ENCODE data around the gene SPRYD3. TPM values are rescaled to one million over a fixed set of nuclear protein-coding genes. Genes with fewer than 3 reads are reported as not detected.
A peak's percentile ranks its signal among the peaks of the same experiment; 100 is the strongest.

SPRYD3 gene
- total and polyA plus RNA-seq, 2 of the 4 experiments (the other 2 are of a cell fraction): 25.6 to 27.8 TPM

DNA sequence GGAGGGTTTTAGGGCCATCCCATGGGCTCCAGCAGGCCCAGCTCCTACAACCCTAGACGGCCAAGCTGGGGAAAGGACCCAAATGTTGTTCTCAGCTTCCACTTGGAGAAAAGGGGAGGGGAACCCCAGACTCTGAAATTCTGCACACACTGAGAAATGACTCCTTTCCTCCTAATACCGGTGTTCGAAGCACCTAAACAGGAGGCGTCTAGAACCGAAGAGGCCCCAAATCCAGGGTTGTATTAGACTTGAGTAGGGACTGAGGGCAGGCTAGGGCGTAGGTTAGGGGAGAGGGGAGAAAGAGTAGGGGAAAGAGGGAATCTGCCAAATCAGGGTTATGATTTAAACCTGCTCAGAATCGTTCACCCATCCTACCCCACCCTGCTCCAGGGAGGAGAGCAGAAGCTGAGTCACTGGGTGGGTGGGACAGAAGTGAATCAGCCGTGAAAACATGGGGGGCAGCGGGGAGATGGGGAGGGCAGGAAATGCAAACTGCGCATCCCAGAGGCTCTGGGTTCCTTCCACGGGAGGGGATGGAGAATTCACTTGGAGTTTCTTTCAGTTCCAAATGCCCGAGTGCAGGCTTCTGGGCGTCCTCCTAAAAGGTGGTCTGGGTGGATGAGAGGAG, 19.3 kb upstream of the SPRYD3 start:
- in situ Hi-C loops (cut with MboI; ENCODE audit: low sequenced_read_pairs) (no loop called here), dilution Hi-C loops (cut with HindIII; ENCODE audit: low sequenced_read_pairs, unreplicated experiment) (no loop called here), intact Hi-C loops (cut with micrococcal nuclease) (loop anchor here (2.0 kb wide), 1 partner anchor 82 kb away; the partner anchor contains the start of genes CSAD and ZNF740)
- peak overlapping the region; percentile 95 for H2BK120ac ChIP-seq (ENCODE audit: low read depth, low read length)
- H2AK9ac ChIP-seq (replicated peaks; ENCODE audit: low read depth, low read length, poor library complexity): peak overlapping the region; percentile 100
- H3K18ac ChIP-seq (ENCODE audit: low read depth, low read length): peak overlapping the region; percentile 89
- peak overlapping the region; percentile 98 for H3K56ac ChIP-seq (ENCODE audit: extremely low read depth, insufficient read depth, low read length)
- H4K8ac ChIP-seq (ENCODE audit: low read depth in 2 of 2, low read length in 2 of 2): peak overlapping the region; percentile 84 to 96
- H3K9me1 ChIP-seq (ENCODE audit: insufficient read depth, low read length): peaks cover 28% of the 10 kb centered on the region
- peaks cover 0 to 38% of the 10 kb centered on the region in 2 experiments; a peak in 3 of 4 replicates for H3K79me1 ChIP-seq (ENCODE audit: low read depth in 1 of 2, low read length in 2 of 2)
- ATAC-seq (ENCODE audit: low read depth): peak; percentile 56
- peak overlapping the region; percentile 96 for H2BK5ac ChIP-seq (ENCODE audit: low read depth, low read length, poor library complexity, severe bottlenecking)
- ChIA-PET POLR2A (ENCODE audit: unreplicated experiment) (interaction anchor here (0.5 to 0.9 kb wide), 3 partner anchors 19 to 33 kb away, joined by 3 read pairs; partner anchors contain the start of gene SPRYD3), CTCF (interaction anchor here (0.8 to 3.9 kb wide), 10 partner anchors 10 to 61 kb away, joined by 3 to 39 read pairs (median 4); partner anchors contain the start of gene SPRYD3)
- TF ChIP-seq POLR2A (IDR thresholded peaks at IDR 0.05; ENCODE audit: low read depth, low read length) (no peak), NFE2L2 (IDR thresholded peaks at IDR 0.05; ENCODE audit: low read depth, low read length) (peak; percentile 51; the same call in 1 of the 2 replicates), FOS (IDR thresholded peaks at IDR 0.05; ENCODE audit: low read depth, low read length) (peak; percentile 74), BHLHE40 (IDR thresholded peaks at IDR 0.05; ENCODE audit: low read depth, low read length) (no peak), MAZ (IDR thresholded peaks at IDR 0.05; ENCODE audit: borderline replicate concordance, low read depth, low read length) (peak; percentile 76), MXI1 (IDR thresholded peaks at IDR 0.05; ENCODE audit: borderline replicate concordance, low read depth, low read length) (no peak)
- TF ChIP-seq, protein P1, sequence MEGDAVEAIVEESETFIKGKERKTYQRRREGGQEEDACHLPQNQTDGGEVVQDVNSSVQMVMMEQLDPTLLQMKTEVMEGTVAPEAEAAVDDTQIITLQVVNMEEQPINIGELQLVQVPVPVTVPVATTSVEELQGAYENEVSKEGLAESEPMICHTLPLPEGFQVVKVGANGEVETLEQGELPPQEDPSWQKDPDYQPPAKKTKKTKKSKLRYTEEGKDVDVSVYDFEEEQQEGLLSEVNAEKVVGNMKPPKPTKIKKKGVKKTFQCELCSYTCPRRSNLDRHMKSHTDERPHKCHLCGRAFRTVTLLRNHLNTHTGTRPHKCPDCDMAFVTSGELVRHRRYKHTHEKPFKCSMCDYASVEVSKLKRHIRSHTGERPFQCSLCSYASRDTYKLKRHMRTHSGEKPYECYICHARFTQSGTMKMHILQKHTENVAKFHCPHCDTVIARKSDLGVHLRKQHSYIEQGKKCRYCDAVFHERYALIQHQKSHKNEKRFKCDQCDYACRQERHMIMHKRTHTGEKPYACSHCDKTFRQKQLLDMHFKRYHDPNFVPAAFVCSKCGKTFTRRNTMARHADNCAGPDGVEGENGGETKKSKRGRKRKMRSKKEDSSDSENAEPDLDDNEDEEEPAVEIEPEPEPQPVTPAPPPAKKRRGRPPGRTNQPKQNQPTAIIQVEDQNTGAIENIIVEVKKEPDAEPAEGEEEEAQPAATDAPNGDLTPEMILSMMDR (conservative IDR thresholded peaks at IDR 0.05; ENCODE audit: low read depth, low read length): no peak
- TF ChIP-seq, protein P2, sequence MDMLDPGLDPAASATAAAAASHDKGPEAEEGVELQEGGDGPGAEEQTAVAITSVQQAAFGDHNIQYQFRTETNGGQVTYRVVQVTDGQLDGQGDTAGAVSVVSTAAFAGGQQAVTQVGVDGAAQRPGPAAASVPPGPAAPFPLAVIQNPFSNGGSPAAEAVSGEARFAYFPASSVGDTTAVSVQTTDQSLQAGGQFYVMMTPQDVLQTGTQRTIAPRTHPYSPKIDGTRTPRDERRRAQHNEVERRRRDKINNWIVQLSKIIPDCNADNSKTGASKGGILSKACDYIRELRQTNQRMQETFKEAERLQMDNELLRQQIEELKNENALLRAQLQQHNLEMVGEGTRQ (IDR thresholded peaks at IDR 0.05; ENCODE audit: low read depth, low read length): no peak
- no peaks in the 10 kb centered on the region for H3K9me3 ChIP-seq (ENCODE audit: control insufficient read depth, insufficient read depth, low read length)
- H3K9ac ChIP-seq (ENCODE audit: low read depth, low read length): peak overlapping the region; percentile 81
- peak overlapping the region; percentile 94 for H2BK20ac ChIP-seq (ENCODE audit: low read depth, low read length)
- H3K4me3 ChIP-seq (ENCODE audit: insufficient read depth, low read depth, low read length): peak overlapping the region; percentile 60
- peak overlapping the region; percentile 94 for H3K27ac ChIP-seq (ENCODE audit: insufficient read depth, low read length)
- H4K91ac ChIP-seq (ENCODE audit: insufficient read depth, low read depth, low read length): peak overlapping the region; percentile 96
- peaks cover 7% of the 10 kb centered on the region; the same call in 1 of the 2 replicates for H3K36me3 ChIP-seq (ENCODE audit: control insufficient read depth, insufficient read depth, low read length)
- no peaks in the 10 kb centered on the region for H4K20me1 ChIP-seq (ENCODE audit: insufficient read depth, low read length)
- peak overlapping the region; percentile 96 for H3K23ac ChIP-seq (ENCODE audit: low read depth, low read length)
- H3K14ac ChIP-seq (replicated peaks; ENCODE audit: low read depth, low read length): peak overlapping the region; percentile 98
- peak overlapping the region; percentile 100 for H2AK5ac ChIP-seq (ENCODE audit: low read depth, low read length)
- peak; percentile 82 for DNase-seq
- 0% methylated on average over 4 of the region's 13 CpGs; no CpG with 5 or more reads in 1 of the 2 experiments for WGBS, 2 experiments (ENCODE audit: extremely low coverage in 2 of 2, insufficient read length in 1 of 2)
- H2AFZ ChIP-seq (replicated peaks; ENCODE audit: low read length, poor library complexity): peak overlapping the region; percentile 89
- peak overlapping the region; percentile 79 for H3K4me2 ChIP-seq (ENCODE audit: low read depth, low read length)
- H3K27me3 ChIP-seq (ENCODE audit: control insufficient read depth, insufficient read depth, low read length): no peaks in the 10 kb centered on the region
- H3K4me1 ChIP-seq (ENCODE audit: control insufficient read depth, insufficient read depth, low read length): peaks cover 32% of the 10 kb centered on the region
- BruUV-seq (replicated peaks): no TSS peak
- H3K4ac ChIP-seq (ENCODE audit: low read depth, low read length): peak overlapping the region; percentile 100
- peak overlapping the region; percentile 79 for H4K5ac ChIP-seq (ENCODE audit: low read depth, low read length)
- peak overlapping the region; percentile 98; the same call in 2 of the 3 replicates for H2BK15ac ChIP-seq (ENCODE audit: low read depth, low read length)

Measured in IMR-90 (cell line).